Peyer's patch (tissue), 4 donors: ENCODE data around the gene PPIC.

Experiments used
- POLR2A ChIP-seq, 2 donors: fragments of 450-650 bp; IDR thresholded peaks; one replicate each; pipeline ENCODE4 v1.5.1; 2017; ENCODE audit warnings: antibody characterized with exemption in 2 of 2, mild to moderate bottlenecking in 2 of 2, moderate library complexity in 2 of 2
- TF ChIP-seq, protein P1 (sequence below), 6 experiments: fragments of 450-650 bp in 4 of 6; fragments of 200-600 bp in 2 of 6; sonication (generic) in 1 of 6; IDR thresholded peaks; one replicate each; pipeline ENCODE4 v1.5.1; 2017 to 2019; ENCODE audit warnings: antibody characterized with exemption in 6 of 6, mild to moderate bottlenecking in 3 of 6, moderate library complexity in 1 of 6

- TF ChIP-seq POLR2A (IDR thresholded peaks at IDR 0.05): no peak
- TF ChIP-seq, protein P1, sequence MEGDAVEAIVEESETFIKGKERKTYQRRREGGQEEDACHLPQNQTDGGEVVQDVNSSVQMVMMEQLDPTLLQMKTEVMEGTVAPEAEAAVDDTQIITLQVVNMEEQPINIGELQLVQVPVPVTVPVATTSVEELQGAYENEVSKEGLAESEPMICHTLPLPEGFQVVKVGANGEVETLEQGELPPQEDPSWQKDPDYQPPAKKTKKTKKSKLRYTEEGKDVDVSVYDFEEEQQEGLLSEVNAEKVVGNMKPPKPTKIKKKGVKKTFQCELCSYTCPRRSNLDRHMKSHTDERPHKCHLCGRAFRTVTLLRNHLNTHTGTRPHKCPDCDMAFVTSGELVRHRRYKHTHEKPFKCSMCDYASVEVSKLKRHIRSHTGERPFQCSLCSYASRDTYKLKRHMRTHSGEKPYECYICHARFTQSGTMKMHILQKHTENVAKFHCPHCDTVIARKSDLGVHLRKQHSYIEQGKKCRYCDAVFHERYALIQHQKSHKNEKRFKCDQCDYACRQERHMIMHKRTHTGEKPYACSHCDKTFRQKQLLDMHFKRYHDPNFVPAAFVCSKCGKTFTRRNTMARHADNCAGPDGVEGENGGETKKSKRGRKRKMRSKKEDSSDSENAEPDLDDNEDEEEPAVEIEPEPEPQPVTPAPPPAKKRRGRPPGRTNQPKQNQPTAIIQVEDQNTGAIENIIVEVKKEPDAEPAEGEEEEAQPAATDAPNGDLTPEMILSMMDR (IDR thresholded peaks at IDR 0.05): no peak
Observed at GRCh38 chr5:122981846-122982245, 54.7 kb downstream of the PPIC start.
